ENCODE results near the gene DPYD.

Gene DPYD

DNA sequence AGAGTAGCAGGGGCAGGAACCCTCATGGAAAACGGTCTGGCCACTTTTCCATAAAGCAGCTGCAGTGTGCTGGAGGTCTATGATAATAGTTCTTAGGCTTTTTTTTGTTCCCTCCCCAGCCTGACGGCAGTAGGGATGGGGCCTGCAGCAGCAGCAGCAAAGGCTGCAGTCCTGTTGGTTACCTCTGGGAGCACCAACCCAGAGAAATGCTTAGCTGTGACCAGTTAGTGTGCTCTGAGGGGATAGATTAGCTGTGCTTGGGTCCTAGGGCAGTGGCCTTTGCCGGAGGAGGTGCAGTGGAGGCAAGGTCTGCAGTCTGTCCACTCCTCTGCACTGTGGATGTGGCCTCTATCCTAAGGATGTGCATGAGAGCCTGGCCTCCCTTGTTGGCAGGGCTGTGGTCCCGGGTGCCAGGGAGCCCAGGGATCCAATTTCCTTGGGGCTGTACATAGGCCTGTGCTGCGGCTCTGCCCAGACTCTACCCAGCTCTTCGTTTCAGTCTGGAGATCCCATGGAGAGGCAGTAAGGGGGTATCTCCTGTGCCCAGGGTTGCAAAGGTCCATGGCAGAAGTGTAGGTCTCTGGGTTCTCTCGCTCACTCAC is 876.6 kb downstream of the DPYD start:
- DNase-seq (ENCODE audit: low read depth): no peak

DNA sequence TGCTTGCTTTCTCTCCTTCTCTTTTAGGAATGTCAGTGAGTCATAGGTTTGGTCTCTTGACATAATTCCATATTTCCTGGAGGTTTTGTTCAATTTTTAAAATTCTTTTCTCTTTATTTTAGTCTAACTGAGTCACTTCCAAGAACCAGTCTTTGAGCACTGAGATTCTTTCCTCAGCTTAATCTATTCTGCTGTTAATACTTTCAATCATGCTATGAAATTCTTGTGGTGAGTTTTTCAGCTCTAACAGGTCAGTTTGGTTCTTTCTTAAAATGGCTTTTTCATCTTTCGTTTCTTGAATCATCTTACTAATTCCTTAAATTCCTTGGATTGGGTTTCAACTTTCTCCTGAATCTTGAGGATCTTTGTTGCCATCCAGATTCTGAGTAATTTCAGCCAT is 878.3 kb downstream of the DPYD start:
- no peak for DNase-seq (ENCODE audit: low read depth)

DNA sequence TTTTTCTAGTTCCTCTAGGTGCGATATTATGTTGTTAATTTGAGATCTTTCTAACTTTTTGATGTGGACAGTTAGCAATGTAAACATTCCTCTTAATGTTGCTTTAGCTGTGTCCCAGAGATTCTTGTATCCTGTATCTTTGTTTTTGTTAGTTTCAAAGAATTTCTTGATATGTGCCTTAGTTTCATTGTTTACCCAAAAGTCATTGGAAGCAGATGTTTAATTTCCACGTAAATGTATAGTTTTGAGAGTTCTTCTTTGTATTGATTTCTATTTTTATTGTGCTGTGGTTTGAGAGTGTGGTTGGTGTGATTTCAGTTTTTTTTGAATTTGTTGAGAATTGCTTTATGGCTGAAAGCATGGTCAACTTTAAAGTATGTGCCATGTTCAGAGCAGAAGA is 879.8 kb downstream of the DPYD start:
- no peak for DNase-seq (ENCODE audit: low read depth)

DNA sequence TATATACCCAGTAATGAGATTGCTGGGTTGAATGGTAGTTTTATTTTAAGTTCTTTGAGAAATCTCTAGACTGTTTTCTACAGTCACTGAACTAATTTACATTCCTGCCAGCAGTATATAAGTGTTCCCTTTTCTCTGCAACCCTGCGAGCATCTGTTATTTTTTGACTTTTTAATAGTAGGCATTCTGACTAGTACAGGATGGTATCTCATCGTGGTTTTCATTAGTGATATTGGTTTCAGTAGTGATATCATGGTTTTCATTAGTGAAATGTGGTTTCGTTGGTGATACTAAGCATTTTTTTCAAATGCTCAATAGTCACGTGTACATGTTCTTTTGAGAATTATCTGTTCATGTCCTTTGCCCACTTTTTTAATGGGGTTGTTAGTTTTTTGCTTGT is 882.4 kb downstream of the DPYD start:
- no peak for DNase-seq (ENCODE audit: low read depth)

DNA sequence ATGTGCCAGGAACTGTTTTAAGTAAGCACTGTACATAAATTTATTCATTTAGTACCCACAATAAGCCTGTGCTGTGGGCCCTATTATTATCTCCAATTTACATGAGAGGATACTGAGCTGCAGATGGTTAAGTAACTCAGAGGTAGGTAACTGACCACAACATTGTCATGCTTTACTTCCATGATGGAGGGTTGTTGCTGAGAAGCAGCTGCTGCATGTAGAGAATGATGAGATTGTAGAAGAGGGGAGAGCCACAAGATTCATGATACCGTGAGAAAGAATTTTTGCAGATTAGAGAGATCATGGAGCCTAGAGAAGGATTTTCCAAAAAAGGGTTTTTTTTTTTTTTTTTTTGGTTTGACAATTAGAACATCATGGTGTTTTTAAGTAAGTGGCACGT is 886.2 kb downstream of the DPYD start:
- DNase-seq (ENCODE audit: low read depth): no peak

DNA sequence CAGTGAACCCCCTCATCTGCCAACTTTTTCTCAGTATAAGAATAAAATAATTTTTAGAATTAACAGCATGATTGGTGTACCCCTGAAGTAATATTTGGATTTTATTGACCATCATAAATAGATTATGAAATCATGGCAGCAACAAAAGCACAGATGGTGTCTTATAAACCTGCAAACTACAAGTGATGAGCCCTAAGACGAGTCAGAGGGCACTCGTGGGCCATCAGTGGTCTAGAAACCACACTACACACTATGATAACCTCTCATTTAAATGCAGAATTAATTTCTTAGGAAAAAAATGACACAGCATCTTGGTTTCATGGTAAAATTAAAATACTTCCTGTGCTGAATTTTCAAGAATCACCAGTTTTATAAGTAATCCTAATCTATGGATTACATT is 886.9 kb downstream of the DPYD start:
- DNase-seq (ENCODE audit: low read depth): no peak
